Left colon (tissue), 2 donors: Measurements from ENCODE around the gene TRMT10B. TPM values are rescaled to one million over a fixed set of nuclear protein-coding genes. Genes with fewer than 3 reads are reported as not detected.

Experiments
- total RNA-seq, 2 donors: library from RNA; stranded (reverse); fragmentation: NEBNext Ultra II Directional; extraction: Animal tissue kit (Norgen Biotek cat#: 25700); gene quantifications; one replicate each; pipeline ENCODE4 v1.2.1, GENCODE V29; 2021
- donor health status: DM: no; HTN: no; CAD: no.
- donor health status: DM: yes; HTN: yes; CAD: no.

TRMT10B gene
- total RNA-seq, 2 donors from 2014 or later, result 6.6 to 7.2 TPM

Other genes starting within 250 kb of the TRMT10B start
- 1 to 10 TPM; 4.0 to 4.4 TPM for gene FBXO10, start 177.4 kb upstream of the TRMT10B start, total RNA-seq
- 10 to 100 TPM; 49.1 to 58.5 TPM for gene TOMM5, start 161.2 kb upstream of the TRMT10B start, total RNA-seq
- gene FRMPD1, start 102.9 kb upstream of the TRMT10B start, total RNA-seq, result under 1 TPM in 1 of 2 donors, not detected in 1; 0.06 TPM
- 10 to 100 TPM; 30.5 to 31.4 TPM for gene EXOSC3, start 31.3 kb downstream of the TRMT10B start, total RNA-seq
- gene DCAF10, start 47.0 kb downstream of the TRMT10B start, total RNA-seq, result 10 to 100 TPM; 21.2 to 26.9 TPM
- 10 to 100 TPM; 19.8 to 23.4 TPM for gene SLC25A51, start 150.3 kb downstream of the TRMT10B start, total RNA-seq